HG02759 (cell line): Measurements from ENCODE around the gene QKI.
"Not testable (repeated sequence)": the region's sequence is repeated elsewhere in the genome, so short reads cannot be mapped to it uniquely, and the experiment has no call there.

Experiments
- ATAC-seq: cut with Tn5 transposase; IDR thresholded peaks from one replicate; pipeline ENCODE4 v1.9.1; 2021; ENCODE audit warnings: mild to moderate bottlenecking, moderate library complexity; ENCODE audit not compliant: unreplicated experiment

Gene QKI

DNA sequence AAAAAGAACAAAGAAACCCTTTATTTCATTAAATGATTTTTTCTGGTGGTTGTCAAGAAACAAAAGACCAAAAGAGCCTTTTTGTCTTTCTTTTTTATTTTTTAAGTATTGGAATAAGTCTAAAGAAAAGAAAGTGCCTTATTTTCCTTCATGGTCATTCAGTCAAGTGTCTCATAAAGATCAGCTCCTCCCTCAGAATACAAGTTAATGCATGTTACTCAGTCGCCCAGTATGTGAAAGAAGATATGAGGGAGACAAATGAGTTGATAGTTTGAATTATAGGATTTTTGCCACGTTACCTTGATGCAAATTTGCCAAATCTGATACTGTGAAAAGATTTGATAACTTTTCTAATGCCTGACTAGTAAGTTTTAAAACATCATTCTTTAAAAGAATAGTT, 157.2 kb downstream of the QKI start:
- no peak for ATAC-seq

- no peak for ATAC-seq
These were observed 158.1 kb downstream of the QKI start for GRCh38 chr6:163572612-163573011.

- ATAC-seq: no peak
These were observed 159.1 kb downstream of the QKI start for GRCh38 chr6:163573503-163574179.

- no peak for ATAC-seq
These were observed 161.6 kb downstream of the QKI start for GRCh38 chr6:163576114-163576513.

- no peak for ATAC-seq
These were observed 162.9 kb downstream of the QKI start for GRCh38 chr6:163577404-163577803.

GRCh38 chr6:163579111-163579879, 164.8 kb downstream of the QKI start:
- ATAC-seq: no peak

- ATAC-seq: no peak
These were observed 165.4 kb downstream of the QKI start for GRCh38 chr6:163579880-163580295.

- ATAC-seq: no peak
These were observed 166.0 kb downstream of the QKI start for GRCh38 chr6:163580311-163581030.

DNA sequence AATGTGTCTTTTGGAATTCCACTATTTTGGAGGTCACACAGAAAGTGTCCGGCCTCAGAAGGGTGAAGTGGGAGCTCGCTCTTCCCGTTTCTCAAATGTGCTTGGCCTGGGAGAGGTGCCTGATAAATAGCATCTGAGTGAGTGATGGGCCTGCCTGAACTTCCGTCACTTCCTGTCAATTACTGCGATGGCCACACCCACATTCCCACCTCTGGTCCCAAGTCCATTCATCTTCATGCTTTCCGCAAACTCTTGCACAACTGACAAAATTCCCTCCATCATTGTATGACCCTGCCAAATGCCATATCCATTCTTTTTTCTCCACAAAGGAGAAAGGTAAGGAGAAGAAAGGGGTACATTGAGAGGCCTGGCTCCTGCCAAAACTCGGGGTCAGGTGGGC, 169.0 kb downstream of the QKI start:
- no peak for ATAC-seq

DNA sequence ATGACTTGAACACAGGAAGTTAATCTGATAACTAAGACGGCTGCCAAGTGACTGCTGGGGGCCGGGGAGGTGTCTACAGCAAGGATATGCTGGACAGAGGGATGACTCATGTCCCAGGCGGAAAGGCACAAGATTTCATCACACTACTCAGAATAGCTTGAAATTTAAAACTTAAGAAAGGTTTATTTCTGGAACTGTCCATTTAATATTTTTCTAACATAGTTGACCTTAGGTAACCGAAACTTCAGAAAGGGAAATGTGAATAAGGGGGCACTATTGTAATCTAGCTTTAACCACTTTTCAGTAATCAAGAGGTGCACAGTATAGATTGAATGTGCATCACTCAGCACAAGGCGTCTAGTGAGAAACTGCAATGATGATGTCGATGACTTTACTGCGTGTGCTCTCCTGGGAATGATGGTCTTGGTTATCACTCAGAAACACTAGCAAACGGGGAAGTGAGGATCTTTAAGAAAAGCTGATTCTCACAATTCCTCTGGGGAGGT, 171.5 kb downstream of the QKI start:
- no peak for ATAC-seq

DNA sequence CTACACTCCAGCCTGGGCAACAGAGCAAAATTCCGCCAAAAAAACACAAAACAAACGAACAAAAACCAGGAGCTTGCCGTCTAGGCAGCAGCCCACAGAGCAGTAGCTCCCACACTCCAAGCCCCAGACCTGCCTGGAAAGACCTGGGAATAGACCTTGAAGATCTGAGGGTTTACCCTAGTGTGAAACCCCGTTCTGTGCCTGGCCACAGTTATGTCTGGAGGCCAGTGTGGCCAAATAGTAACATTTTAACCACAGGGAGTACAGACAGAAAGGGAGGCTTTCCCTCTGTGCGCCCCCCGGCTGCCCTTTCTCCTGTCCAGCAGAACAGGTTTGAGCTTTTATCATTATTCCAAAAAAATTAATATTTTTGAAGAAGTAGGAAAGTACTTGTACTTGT, 172.4 kb downstream of the QKI start:
- ATAC-seq: no peak

DNA sequence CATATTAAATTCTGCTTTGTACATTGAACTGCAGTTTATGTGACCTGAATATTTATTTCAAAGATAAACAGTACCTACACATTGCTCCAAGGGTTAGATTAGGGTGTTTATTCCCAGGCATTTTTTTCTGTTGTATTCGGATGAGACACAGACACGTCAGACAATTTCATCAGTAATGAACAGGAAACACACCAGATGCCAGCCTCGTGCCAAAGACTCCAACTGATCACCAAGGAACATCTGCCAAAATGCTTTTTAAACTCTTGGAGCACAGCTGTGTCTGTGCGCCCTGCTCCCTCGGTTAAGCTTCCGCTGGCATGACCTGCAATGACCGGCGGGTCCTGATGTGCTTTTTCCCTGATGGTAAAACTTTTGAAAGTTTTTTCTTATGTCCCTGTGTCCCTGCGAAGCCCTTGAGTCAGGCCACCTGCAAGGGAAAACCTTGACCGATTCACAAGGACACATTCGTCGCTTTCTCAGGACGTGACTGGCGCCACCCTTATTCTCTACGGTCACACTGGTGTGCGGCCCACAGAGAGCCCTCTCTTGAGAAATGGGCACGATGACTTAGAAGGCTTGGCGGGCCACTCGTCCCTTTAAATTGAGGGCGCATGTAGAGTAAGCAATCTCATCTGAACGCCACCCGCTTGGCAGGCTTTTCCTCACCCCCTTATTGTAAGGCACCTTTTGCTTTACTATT, 173.9 kb downstream of the QKI start:
- ATAC-seq: no peak

DNA sequence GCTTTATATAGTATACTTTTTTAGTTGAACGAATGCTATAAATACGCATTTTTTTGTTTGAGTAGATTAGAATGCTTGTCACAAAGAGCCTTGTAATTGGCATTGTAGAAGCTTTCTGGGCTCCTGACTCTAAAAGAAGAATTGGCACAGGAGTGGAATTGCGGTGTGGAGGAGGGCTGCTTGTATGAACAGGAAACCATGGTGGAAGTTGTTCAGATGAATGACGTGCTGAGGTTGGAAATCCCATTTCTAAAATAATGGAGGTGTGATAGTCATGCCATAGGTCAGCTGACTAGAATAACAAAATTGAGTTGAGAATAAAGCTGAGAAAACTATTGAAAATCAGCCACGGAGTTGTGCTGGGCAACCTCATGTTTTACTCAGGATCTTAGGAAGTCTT, 174.9 kb downstream of the QKI start:
- no peak for ATAC-seq

- not testable (repeated sequence) for ATAC-seq
These were observed 175.6 kb downstream of the QKI start for GRCh38 chr6:163590132-163590531.

GRCh38 chr6:163592872-163593271, 178.4 kb downstream of the QKI start:
- no peak for ATAC-seq

- ATAC-seq: no peak
These were observed 181.7 kb downstream of the QKI start for GRCh38 chr6:163596174-163596573.

DNA sequence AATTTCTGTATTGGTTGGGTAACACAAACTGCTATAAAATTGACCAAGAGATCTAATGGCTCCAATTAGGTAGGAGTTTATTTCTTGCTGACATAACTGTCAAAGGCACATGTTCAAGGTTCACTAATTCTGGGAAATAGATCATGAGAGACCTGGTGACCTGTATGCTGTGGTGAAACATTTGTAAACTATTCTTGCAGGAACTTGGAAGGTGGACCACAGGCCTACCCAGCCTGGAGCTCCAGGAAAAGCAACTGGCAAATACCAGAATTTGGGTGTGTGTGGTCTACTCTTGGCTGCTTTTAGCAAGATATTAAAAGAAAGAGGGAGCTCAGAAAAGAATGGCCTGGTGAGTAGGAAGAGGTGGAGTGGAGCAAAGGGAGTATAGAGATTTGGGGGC, 184.6 kb downstream of the QKI start:
- no peak for ATAC-seq

- ATAC-seq: no peak
These were observed 185.2 kb downstream of the QKI start for GRCh38 chr6:163599684-163600083.

- no peak for ATAC-seq
These were observed 185.8 kb downstream of the QKI start for GRCh38 chr6:163600331-163600730.

GRCh38 chr6:163600781-163601180, 186.3 kb downstream of the QKI start:
- ATAC-seq: no peak

DNA sequence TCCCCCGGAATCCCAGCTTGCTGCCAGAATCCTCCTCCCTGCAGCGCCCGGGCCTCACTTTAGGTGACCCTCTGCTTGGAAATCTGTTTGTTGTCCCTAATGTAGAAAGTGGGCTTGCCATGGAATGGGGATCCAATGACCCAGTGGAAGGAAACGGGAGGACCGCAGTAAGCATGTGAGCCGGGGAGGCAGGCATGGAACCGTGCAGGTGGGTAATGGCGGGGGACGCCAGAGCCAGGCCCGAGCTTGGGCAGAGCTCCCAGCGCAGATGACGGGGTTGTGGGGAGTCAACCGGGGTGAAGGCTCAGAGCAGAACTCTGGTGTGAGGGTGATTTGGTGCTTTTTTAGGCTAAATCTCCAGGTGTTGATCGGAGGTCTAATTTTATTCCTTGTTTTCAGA, 188.3 kb downstream of the QKI start:
- no peak for ATAC-seq
